HG02943 (cell line): ENCODE results near the gene SRSF10.
A peak's percentile ranks its signal among the peaks of the same experiment; 100 is the strongest.
"Not testable (repeated sequence)": the region's sequence is repeated elsewhere in the genome, so short reads cannot be mapped to it uniquely, and the experiment has no call there.

Experiments used
- ATAC-seq: cut with Tn5 transposase; IDR thresholded peaks from one replicate; pipeline ENCODE4 v1.9.1; 2021; ENCODE audit warnings: mild to moderate bottlenecking, low read depth, moderate library complexity; ENCODE audit not compliant: unreplicated experiment

The SRSF10 gene

GRCh38 chr1:23959461-23960290, 20.5 kb downstream of the SRSF10 start, which contains the start of gene PNRC2:
Gene PNRC2 (plus strand): TSS chr1:23959828. CDS start chr1:23961458, 1,630 bp downstream.
- peak; percentile 74 for ATAC-seq

GRCh38 chr1:23958810-23959460, 21.2 kb downstream of the SRSF10 start:
- ATAC-seq: peak; percentile 59

GRCh38 chr1:23958040-23958809, 21.9 kb downstream of the SRSF10 start:
- not testable (repeated sequence) for ATAC-seq

GRCh38 chr1:23957096-23957495, 23.0 kb downstream of the SRSF10 start:
- no peak for ATAC-seq

- no peak for ATAC-seq
Observed at GRCh38 chr1:23953020-23953419, 27.1 kb downstream of the SRSF10 start.

- ATAC-seq: no peak
Observed at GRCh38 chr1:23947366-23947765, 32.8 kb downstream of the SRSF10 start.

GRCh38 chr1:23936481-23937176, 43.5 kb downstream of the SRSF10 start:
- ATAC-seq: no peak

GRCh38 chr1:23931491-23931880, 48.6 kb downstream of the SRSF10 start:
- no peak for ATAC-seq

- ATAC-seq: no peak
Observed at GRCh38 chr1:23930861-23931490, 49.2 kb downstream of the SRSF10 start.

- no peak for ATAC-seq
Observed at GRCh38 chr1:23930270-23930669, 49.9 kb downstream of the SRSF10 start.

- ATAC-seq: no peak
Observed at GRCh38 chr1:23928789-23929188, 51.3 kb downstream of the SRSF10 start.

GRCh38 chr1:23927097-23927496, 53.0 kb downstream of the SRSF10 start:
- no peak for ATAC-seq

GRCh38 chr1:23925279-23925678, 54.8 kb downstream of the SRSF10 start:
- no peak for ATAC-seq

GRCh38 chr1:23924601-23925000, 55.5 kb downstream of the SRSF10 start:
- no peak for ATAC-seq

- no peak for ATAC-seq
Observed at GRCh38 chr1:23923592-23924499, 56.3 kb downstream of the SRSF10 start.

- no peak for ATAC-seq
Observed at GRCh38 chr1:23922321-23922943, 57.7 kb downstream of the SRSF10 start.

- no peak for ATAC-seq
Observed at GRCh38 chr1:23916209-23917131, 63.7 kb downstream of the SRSF10 start.

GRCh38 chr1:23915466-23915865, 64.7 kb downstream of the SRSF10 start:
- no peak for ATAC-seq
